GM19099 (cell line): Measurements from ENCODE around the gene MLLT11.

Source experiments
- POLR2A ChIP-seq: IDR thresholded peaks from 3 replicates; pipeline ENCODE4 v1.6.1; 2011; ENCODE audit warnings: low read depth; ENCODE audit not compliant: insufficient read length; ENCODE audit errors: extremely low read depth

MLLT11 gene

GRCh38 chr1:151060007-151060656, at the start of gene MLLT11:
MLLT11 (plus strand) TSS chr1:151060397; CDS start chr1:151067225, 6,828 bp downstream.
- peak; percentile 45 for TF ChIP-seq POLR2A

- no peak for TF ChIP-seq POLR2A
Measured at GRCh38 chr1:151011154-151011850, 48.9 kb upstream of the MLLT11 start.

- no peak for TF ChIP-seq POLR2A
Measured at GRCh38 chr1:151012684-151013471, 47.3 kb upstream of the MLLT11 start.

- no peak for TF ChIP-seq POLR2A
Measured at GRCh38 chr1:151013518-151013917, 46.7 kb upstream of the MLLT11 start.

GRCh38 chr1:151024540-151025146, 35.6 kb upstream of the MLLT11 start:
- no peak for TF ChIP-seq POLR2A

- no peak for TF ChIP-seq POLR2A
Measured at GRCh38 chr1:151026460-151026859, 33.7 kb upstream of the MLLT11 start.

- TF ChIP-seq POLR2A, result no peak
Measured at GRCh38 chr1:151032164-151032563, 28.0 kb upstream of the MLLT11 start.

GRCh38 chr1:151035167-151035566, 25.0 kb upstream of the MLLT11 start:
- TF ChIP-seq POLR2A, result no peak

GRCh38 chr1:151036356-151036755, 23.8 kb upstream of the MLLT11 start, which contains the start of gene BNIPL:
BNIPL (plus strand) TSS chr1:151036586; CDS start chr1:151036726, 140 bp downstream.
- no peak for TF ChIP-seq POLR2A

- no peak for TF ChIP-seq POLR2A
Measured at GRCh38 chr1:151037032-151037431, 23.2 kb upstream of the MLLT11 start.

GRCh38 chr1:151039521-151039920, 20.7 kb upstream of the MLLT11 start:
- no peak for TF ChIP-seq POLR2A

GRCh38 chr1:151043163-151043562, 17.0 kb upstream of the MLLT11 start:
- no peak for TF ChIP-seq POLR2A

GRCh38 chr1:151047591-151047924, 12.6 kb upstream of the MLLT11 start, which contains the start of gene C1orf56:
C1orf56 (plus strand) TSS chr1:151047751; CDS start chr1:151047848, 97 bp downstream.
- peak; percentile 63 for TF ChIP-seq POLR2A

- TF ChIP-seq POLR2A, result no peak
Measured at GRCh38 chr1:151047925-151048644, 12.1 kb upstream of the MLLT11 start.
